AG04449 (cell line): ENCODE results near the gene NLRP14.
A peak's percentile ranks its signal among the peaks of the same experiment; 100 is the strongest.

Source experiments
- CTCF ChIA-PET: fragments of 350-600 bp; formaldehyde crosslinking; extraction: SDS; loops from one replicate; lab custom pipeline; 2021; ENCODE audit warnings: antibody characterized with exemption; lab: Yijun Ruan, JAX
- POLR2A ChIA-PET: fragments of 400-600, 350-600 bp; formaldehyde crosslinking; extraction: SDS; loops from one replicate; lab custom pipeline; 2020; ENCODE audit warnings: antibody characterized with exemption, inconsistent platforms; lab: Yijun Ruan, JAX
- DNase-seq: peaks from one replicate; pipeline ENCODE4 v3.0.0-alpha.2; 2010; ENCODE audit warnings: low read depth, low spot score
- H3K4me3 ChIP-seq: 2 replicates; pipeline ENCODE4 v1.5.1; 2011; ENCODE audit warnings: low read depth, mild to moderate bottlenecking, control low read depth, low read length
- TF ChIP-seq, protein P1 (sequence below): IDR thresholded peaks from one replicate; pipeline ENCODE4 v1.5.1; 2011; ENCODE audit warnings: mild to moderate bottlenecking, moderate library complexity, low read length, control low read depth, inconsistent platforms; ENCODE audit not compliant: insufficient read depth; ENCODE audit errors: missing control alignments

The NLRP14 gene

DNA sequence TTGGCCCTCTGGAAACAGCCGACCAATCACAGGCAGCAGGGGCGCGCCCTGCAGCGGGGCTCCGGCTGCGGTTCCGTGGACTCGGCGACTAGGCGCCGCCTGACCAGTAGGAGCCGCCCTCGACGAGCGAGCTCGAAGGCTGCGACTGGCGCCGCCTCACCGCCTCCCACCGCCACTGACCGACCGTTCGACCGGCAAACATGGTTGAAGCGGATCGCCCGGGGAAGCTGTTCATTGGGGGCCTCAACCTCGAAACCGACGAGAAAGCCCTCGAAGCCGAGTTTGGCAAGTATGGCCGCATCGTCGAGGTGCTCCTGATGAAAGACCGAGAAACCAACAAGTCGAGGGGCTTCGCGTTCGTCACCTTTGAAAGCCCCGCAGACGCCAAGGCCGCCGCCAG, 68.6 kb downstream of the NLRP14 start, which contains the start of gene RBMXL2:
Gene RBMXL2 (plus strand): TSS at position 78 of the 400 bp plus-strand sequence. CDS start 123 bp downstream, at position 201.
- POLR2A ChIA-PET = no interaction called here
- TF ChIP-seq, protein P1, sequence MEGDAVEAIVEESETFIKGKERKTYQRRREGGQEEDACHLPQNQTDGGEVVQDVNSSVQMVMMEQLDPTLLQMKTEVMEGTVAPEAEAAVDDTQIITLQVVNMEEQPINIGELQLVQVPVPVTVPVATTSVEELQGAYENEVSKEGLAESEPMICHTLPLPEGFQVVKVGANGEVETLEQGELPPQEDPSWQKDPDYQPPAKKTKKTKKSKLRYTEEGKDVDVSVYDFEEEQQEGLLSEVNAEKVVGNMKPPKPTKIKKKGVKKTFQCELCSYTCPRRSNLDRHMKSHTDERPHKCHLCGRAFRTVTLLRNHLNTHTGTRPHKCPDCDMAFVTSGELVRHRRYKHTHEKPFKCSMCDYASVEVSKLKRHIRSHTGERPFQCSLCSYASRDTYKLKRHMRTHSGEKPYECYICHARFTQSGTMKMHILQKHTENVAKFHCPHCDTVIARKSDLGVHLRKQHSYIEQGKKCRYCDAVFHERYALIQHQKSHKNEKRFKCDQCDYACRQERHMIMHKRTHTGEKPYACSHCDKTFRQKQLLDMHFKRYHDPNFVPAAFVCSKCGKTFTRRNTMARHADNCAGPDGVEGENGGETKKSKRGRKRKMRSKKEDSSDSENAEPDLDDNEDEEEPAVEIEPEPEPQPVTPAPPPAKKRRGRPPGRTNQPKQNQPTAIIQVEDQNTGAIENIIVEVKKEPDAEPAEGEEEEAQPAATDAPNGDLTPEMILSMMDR = no peak
- CTCF ChIA-PET = interaction anchor here (1.3 kb wide), 1 partner anchor 9 kb away, joined by 4 read pairs; no protein-coding TSS in a partner anchor
- H3K4me3 ChIP-seq = no peak within 1 kb of the TSS
- no peak for DNase-seq

DNA sequence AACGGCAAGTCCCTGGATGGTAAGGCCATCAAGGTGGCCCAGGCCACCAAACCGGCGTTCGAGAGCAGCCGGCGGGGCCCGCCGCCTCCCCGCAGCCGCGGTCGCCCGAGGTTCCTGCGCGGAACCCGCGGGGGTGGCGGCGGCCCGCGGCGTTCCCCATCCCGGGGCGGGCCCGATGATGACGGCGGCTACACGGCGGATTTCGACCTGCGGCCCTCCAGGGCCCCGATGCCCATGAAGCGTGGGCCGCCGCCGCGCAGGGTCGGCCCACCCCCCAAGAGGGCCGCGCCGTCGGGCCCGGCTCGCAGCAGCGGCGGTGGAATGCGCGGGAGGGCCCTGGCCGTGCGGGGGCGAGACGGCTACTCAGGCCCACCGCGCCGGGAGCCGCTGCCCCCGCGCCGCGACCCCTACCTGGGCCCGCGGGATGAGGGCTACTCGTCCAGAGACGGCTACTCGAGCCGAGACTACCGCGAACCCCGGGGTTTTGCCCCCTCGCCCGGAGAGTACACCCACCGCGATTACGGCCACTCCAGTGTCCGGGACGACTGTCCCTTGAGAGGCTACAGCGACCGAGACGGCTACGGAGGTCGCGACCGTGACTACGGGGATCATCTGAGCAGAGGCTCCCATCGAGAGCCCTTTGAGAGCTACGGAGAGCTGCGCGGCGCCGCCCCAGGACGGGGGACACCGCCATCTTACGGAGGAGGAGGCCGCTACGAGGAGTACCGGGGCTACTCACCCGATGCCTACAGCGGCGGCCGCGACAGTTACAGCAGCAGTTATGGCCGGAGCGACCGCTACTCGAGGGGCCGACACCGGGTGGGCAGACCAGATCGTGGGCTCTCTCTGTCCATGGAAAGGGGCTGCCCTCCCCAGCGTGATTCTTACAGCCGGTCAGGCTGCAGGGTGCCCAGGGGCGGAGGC, 69.3 kb downstream of the NLRP14 start:
- TF ChIP-seq, protein P1 = no peak
- CTCF ChIA-PET = interaction anchor here (1.3 kb wide), 1 partner anchor 8 kb away, joined by 4 read pairs; no protein-coding TSS in a partner anchor
- DNase-seq = no peak
- POLR2A ChIA-PET = no interaction called here
- H3K4me3 ChIP-seq = no peak overlapping the region

DNA sequence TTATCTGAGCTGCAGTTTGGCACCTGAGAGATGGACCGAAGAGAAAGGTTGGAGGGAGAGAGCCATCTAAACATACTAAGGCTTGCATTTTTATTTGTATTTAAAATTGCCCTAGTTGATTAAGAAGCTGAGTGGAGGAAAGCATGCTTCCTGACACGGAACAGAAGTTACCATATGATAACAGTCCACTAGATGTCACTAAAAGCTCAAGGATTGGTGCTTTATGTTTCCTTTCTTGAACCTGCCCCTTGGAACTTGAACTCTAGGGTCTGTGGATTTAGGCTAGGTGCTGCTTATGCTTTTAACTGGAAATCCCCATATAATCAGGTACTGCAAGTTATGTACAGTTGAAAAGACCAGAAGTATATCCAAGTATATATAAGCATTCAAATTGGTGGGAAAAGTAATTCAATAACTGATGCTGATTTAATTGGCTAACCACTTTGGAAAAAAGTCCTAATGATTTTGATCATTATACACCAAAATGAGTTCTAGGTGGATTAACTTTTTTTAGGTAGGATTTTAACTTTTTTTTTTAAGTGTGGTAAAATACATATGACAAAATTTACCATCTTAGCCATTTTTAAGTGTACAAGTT, 78.1 kb downstream of the NLRP14 start:
- POLR2A ChIA-PET = no interaction called here
- CTCF ChIA-PET = interaction anchor here (0.8 to 4.2 kb wide), 20 partner anchors 10 to 1001 kb away, joined by 3 to 24 read pairs (median 4); partner anchors contain the start of gene RBMXL2
- H3K4me3 ChIP-seq = no peak overlapping the region
- DNase-seq = no peak
- TF ChIP-seq, protein P1 = peak; percentile 42

DNA sequence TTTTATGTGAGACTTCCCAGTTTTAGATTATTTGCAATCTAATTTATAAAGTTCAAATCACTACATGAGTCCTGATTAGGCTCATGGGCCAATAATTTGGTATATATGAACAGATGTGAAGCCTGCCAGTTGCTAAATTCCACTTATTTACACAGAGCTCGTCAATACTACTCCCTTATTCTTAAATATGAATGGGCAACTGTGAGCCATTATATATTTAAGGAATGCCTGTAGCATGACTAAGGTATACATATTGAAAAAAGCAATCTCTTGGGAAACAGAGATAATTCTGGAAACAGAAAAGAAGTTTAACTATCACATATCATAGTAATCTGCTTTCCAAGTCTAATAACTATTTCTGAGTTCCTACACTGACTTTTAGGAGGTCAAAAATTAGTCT, 95.5 kb downstream of the NLRP14 start:
- no peak overlapping the region for H3K4me3 ChIP-seq
- POLR2A ChIA-PET = no interaction called here
- CTCF ChIA-PET = interaction anchor here (1.3 kb wide), 1 partner anchor 19 kb away, joined by 3 read pairs; no protein-coding TSS in a partner anchor
- DNase-seq = peak; percentile 2
- TF ChIP-seq, protein P1 = no peak

DNA sequence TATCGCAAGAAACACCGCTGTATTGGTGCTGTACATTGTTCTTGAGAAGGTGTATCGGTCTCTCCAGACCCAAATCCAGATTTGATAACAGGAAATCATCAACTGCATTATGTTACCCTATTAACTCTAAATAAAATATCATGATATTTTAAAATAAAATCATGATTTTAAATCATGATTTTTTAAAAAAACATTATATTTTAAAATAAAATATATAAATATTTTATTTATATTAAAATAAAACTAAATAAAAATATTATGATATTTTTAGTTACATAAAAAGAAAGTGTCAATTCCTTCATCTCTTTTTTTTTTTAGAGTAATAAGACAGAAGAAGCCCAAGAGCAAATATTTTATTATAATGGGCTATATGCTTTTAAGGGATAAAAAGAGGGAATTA, 96.1 kb downstream of the NLRP14 start:
- ChIA-PET POLR2A (no interaction called here), CTCF (interaction anchor here (1.3 kb wide), 1 partner anchor 20 kb away, joined by 3 read pairs; no protein-coding TSS in a partner anchor)
- DNase-seq = no peak
- no peak overlapping the region for H3K4me3 ChIP-seq
- TF ChIP-seq, protein P1 = no peak
